Choroid plexus epithelial cell (primary cell): ENCODE results near the gene DDAH1.
A peak's percentile ranks its signal among the peaks of the same experiment; 100 is the strongest.
"Not testable (repeated sequence)": the region's sequence is repeated elsewhere in the genome, so short reads cannot be mapped to it uniquely, and the experiment has no call there.

ENCODE experiments used
- DNase-seq: peaks from one replicate; pipeline ENCODE4 v3.0.0-alpha.2; 2010; ENCODE audit warnings: low read depth
- H3K4me3 ChIP-seq: 2 replicates; pipeline ENCODE4 v1.5.1; 2011; ENCODE audit warnings: low read depth, mild to moderate bottlenecking, control low read depth, low read length, moderate library complexity
- TF ChIP-seq, protein P1 (sequence below): conservative IDR thresholded peaks from 2 replicates; pipeline ENCODE4 v1.5.1; 2011; ENCODE audit warnings: low read depth, mild to moderate bottlenecking, control low read depth, inconsistent platforms, low read length, moderate library complexity

DDAH1 gene

DNA sequence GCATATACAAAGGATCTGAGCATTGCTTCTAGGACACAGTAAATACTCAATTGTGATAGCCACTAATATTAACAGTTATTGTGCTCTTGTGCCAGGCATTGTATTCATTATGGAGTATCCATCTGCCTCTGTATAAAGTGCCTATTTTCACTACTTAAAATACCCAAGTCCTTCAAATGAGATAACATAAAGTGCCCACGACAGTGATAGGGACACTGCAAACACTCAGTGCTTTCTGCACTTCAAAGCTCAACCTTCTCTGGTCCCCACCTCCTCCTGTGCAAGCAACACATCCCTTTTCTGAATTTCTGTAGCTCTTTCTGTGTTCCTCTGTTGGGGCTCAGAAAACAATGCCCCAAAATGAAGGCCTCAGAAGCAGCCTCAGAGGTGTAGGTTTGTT is 6.6 kb upstream of the DDAH1 start:
- TF ChIP-seq, protein P1, sequence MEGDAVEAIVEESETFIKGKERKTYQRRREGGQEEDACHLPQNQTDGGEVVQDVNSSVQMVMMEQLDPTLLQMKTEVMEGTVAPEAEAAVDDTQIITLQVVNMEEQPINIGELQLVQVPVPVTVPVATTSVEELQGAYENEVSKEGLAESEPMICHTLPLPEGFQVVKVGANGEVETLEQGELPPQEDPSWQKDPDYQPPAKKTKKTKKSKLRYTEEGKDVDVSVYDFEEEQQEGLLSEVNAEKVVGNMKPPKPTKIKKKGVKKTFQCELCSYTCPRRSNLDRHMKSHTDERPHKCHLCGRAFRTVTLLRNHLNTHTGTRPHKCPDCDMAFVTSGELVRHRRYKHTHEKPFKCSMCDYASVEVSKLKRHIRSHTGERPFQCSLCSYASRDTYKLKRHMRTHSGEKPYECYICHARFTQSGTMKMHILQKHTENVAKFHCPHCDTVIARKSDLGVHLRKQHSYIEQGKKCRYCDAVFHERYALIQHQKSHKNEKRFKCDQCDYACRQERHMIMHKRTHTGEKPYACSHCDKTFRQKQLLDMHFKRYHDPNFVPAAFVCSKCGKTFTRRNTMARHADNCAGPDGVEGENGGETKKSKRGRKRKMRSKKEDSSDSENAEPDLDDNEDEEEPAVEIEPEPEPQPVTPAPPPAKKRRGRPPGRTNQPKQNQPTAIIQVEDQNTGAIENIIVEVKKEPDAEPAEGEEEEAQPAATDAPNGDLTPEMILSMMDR, result no peak
- H3K4me3 ChIP-seq, result no peak overlapping the region
- DNase-seq, result no peak

DNA sequence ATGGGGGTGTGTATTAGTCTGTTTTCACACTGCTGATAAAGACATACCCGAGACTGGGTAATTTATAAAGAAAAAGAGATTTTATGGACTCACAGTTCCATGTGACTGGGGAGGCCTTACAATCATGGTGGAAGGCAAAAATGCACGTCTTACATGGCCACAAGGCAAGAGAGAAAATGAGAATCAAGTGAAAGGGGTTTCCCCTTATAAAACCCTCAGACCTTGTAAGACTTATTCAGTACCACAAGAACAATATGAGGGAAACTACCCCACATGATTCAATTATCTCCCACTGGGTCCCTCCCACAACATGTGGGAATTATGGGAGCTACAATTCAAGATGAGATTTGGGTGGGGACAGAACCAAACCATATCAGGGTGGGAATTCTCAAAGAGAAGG is 5.2 kb upstream of the DDAH1 start:
- DNase-seq, H3K4me3 ChIP-seq: not testable (repeated sequence)

DNA sequence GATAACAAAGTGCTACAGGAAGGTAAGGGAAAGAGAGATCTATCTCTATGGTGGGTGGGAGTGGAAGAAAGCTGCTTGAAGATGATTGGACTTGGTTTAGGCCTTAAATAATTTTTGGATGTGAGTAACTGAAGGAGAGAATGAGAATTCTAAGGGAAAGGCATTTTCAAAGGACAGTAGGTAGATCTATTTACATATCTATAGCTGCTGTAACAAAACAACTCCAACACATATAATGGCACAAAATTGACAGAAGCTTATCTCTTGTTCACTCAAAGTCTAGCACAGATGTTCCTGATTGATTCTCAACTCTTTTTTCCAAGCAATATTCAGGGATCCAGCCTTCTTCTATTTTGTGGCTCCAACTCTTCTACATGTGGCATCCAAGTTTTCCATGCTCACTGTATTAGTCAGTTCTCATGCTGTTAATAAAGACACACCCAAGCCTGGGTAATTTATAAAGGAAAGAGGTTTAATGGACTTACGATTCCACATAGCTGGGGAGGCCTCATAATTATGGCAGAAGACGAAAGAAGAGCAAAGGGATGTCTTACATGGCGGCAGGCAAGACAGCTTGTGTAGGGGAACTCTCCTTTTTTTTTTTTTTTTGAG is 3.1 kb upstream of the DDAH1 start:
- TF ChIP-seq, protein P1, result no peak
- DNase-seq, result no peak
- no peak overlapping the region for H3K4me3 ChIP-seq

DNA sequence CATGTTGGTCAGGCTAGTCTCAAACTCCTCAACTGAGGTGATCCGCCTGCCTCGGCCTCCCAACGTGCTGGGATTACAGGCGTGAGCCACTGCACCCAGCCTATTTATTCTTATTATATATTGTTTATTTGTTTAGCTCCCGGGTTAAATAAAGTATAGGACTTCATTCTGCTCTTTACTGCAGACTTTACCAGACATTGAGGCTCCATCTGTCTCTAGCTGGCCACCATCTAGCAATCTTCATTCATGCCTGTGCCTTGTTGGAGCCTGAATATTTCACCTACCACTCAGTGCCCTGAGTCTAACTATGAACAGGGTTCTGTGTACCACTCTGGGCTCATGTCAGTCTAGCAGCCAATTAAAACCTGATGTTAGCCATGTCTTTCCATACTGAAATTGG is 2.1 kb upstream of the DDAH1 start:
- TF ChIP-seq, protein P1, result no peak
- DNase-seq, result no peak
- no peak overlapping the region for H3K4me3 ChIP-seq

DNA sequence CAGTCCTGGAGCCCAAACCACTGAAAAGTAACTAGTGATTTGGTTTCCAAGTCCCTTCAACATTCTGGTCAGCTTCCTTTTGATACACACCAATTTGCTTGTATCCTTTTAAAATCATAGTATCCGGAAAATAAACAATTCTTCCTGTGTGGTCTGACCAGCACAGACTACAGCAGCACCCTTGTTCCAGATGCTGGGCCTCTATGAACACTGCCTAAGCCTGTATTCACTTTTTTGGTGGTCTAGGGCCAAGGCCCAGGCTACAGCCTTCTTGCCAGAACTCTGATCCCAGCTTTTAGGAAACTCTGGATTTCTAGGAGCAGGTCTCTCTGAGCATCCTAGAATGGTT is 801 bp upstream of the DDAH1 start:
- H3K4me3 ChIP-seq, result peak overlapping the region; percentile 80
- DNase-seq, result peak; percentile 21
- TF ChIP-seq, protein P1, result no peak

DNA sequence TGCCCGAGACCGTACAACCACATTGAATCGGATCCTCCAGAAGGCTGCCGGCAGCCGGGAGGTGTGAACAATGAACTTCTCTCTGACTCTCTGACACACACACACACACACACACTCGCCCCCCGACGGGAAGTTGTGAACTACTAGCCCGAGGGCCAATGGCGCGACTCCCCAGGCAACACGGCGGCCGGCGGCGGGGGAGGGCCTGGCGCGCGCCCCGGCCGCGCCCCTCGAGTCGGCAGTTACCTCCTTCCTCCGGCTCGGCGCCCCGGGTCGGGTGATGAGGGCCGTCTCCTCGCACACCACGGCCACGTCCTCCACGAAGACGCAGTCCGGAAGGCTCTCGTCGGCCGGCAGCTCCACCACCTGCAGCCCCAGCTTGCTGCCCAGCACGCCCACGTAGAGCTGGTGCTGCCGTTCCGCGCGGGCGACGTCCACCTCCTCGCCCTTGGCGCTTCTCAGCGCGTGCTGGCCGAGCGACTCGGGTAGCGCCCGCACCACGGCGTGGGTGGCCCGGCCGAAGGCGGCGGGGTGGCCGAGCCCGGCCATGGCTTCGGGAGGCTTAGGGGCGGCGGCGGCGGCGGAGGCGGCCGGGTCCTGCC is 361 bp downstream of the DDAH1 start:
- peak; percentile 61 for DNase-seq
- TF ChIP-seq, protein P1, result no peak

DNA sequence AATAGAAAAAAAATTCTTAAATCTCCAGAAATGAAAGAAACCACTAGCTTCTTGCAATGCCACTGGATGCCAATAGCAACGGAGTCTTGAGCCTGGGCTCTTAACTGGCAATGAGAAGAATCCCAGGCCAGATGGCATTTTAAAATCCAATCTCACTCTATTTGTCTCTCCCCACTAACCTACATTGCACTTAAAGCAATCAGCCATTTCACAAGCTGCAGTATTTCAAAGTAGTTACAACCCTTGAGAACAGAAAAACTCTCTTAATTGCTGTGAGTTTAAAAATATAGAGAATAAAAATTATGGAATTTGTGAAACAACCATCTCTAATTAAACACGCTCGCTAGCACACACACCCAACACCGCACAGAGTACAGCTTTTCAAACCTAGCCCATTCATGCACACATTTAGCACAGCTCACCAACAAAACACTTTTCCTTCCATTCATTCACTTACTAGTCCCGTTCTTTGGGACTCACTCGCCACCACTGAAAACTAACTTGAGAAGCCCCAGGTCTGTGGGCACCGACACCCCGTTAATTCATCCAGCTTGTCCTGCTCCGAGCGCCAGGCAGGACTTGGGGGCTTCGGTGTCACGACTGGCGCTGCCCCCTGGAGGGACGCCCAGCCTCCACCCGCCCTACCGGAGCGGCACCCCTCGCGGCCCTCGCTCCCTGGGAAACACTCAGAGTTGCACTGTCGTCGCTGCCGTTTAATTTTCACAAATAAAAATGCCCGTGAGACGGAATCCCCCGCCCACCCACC is 1.0 kb downstream of the DDAH1 start:
- TF ChIP-seq, protein P1, result peak; percentile 6
- no peak for DNase-seq
- peak overlapping the region; percentile 80 for H3K4me3 ChIP-seq

More for the DNA sequence above, 361 bp downstream of the DDAH1 start:
- peak overlapping the region; percentile 80 for H3K4me3 ChIP-seq
